Hematopoietic multipotent progenitor cell treated with erythropoietin and hydrocortisone succinate and interleukin-3 and kit ligand, for 4 days (in vitro differentiated cells): ENCODE measurements around the gene TRPM2.
"Not testable (repeated sequence)": the region's sequence is repeated elsewhere in the genome, so short reads cannot be mapped to it uniquely, and the experiment has no call there.

Source experiments
- DNase-seq: peaks from one replicate; pipeline ENCODE4 v3.0.0-alpha.2; 2015

The TRPM2 gene

DNA sequence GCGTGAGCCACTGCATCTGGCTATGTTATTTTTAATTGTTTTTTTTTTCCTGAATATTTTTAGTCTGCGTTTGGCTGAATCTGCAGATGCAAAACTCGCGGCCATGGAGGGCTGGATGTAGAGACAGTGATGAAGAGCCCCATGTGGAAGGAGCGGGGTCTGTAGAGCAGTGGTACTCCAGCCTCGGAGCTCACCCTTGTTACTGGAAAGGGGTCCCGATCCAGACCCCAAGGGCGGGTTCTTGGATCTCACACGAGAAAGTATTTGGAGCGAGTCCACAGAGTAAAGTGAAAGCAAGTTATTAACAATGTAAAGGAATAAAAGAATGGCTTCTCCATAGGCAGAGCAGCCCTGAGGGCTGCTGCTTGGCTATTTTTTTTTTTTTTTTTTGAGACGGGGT, 2.7 kb downstream of the TRPM2 start:
- DNase-seq: no peak

- no peak for DNase-seq
These were observed 3.2 kb downstream of the TRPM2 start for GRCh38 chr21:44356636-44357035.

DNA sequence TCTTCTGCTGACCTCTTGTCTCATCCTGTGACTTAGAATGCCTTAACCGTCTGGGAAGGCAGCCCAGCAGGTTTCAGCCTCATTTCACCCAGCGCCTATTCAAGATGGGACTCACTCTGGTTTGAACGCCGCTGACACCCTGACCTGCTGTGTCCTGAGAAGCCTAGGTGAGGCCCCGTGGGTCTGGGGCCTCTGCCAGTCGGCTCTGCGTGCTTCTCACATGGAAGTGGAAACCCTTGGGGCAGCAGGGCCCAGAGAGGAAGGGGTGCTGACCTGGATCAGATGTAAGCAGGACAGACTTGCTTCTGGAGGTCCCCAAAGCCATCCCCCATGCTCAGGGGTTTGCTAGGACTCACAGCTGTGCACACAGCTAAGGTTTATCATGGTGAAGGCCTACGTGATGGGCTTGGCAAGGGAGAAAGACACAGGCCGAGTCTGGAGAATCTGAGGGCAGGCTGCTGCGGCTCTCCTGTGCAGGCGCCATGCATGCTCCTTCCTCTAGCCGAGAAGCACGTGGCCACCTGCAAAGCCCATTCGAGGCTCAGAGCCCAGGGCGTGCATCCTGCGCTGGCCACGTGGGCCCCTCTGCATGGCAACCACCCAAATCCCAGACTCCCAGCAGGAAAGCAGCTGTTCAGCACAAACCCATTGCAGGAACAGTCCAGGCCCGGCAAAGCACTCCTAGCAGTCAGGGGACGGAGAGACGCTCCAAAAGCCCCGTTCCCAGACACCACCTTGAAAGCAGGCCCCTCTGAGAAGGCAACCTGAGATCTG, 3.8 kb downstream of the TRPM2 start:
- no peak for DNase-seq

GRCh38 chr21:44359396-44359795, 6.0 kb downstream of the TRPM2 start:
- no peak for DNase-seq

GRCh38 chr21:44360159-44360558, 6.7 kb downstream of the TRPM2 start:
- peak; percentile 81 for DNase-seq

DNA sequence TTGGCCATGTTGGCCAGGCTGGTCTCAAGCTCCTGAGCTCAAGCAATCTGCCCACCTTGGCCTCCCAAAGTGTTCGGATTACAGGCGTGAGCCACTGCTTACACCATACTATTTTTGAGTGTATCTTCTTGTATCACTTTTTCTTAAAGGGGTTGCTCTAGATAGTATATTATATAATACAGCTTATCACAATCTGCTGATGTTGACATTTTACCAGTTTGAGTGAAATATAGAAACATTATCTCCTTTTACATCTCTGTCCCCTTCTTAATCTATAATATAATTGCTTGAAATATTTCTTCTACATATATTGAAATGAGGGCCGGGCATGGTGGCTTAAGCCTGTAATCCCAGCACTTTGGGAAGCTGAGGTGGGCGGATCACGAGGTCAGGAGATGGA, 8.5 kb downstream of the TRPM2 start:
- not testable (repeated sequence) for DNase-seq

DNA sequence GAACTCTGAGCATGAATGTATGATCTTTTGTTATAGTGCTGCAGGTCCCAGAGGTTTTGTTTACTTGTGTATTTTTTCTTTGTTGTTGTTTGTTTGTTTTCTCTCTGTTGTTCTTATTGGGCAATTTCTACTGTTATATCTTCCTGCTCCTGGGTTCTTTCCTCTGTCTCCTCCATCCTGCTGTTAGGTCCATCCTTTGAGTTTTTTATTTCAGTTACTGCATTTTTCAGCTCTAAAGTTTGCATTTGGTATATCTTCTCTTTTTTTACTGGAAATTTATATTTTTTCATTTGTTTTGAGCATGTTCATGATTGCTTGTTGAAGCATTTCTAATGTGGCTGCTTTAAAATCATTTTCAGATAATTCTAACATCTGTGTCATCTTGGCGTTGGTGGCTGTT, 9.9 kb downstream of the TRPM2 start:
- no peak for DNase-seq

DNA sequence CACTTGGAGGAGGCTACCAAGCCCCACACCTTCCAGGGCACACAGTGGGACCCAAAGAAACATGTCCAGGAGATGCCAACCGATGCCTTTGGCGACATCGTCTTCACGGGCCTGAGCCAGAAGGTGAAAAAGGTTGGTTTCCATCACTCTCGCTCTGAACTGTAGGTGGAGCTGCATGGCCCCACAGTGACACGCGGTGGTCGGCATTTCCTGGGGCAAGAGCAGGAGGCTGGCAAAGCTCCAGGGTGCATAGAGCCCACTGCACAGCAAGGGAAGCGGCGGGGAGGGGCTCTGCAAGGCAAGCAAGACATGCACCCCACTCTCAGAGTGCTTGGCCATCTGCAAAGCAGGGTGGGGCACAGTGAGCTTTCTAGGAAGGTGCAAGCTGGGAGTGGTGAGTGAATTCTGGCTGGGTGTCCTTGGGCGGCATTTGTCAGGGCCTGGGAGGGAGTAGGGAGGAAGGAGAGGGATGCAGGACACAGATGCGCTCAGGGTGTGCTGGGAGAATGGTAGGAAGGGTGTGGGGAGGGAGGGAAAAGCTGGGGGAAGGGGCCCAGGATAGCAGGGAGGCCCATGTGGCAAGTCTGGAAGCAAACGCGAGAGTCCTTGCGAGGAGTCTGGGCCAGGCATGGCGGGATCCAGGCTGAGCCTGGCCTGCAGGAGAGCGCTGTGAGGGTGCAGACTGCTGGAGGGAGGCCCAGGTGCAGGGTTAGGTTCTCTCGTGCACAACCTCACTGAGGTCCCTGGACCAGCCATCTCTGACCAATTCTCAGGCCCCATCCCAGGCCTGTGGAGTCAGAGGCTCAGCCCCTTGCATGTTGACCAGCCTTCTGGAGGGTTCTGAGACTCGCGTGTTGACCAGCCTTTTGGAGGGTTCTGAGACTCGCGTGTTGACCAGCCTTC, 11.0 kb downstream of the TRPM2 start:
- no peak for DNase-seq

- DNase-seq: no peak
These were observed 12.0 kb downstream of the TRPM2 start for GRCh38 chr21:44365251-44365966.

DNA sequence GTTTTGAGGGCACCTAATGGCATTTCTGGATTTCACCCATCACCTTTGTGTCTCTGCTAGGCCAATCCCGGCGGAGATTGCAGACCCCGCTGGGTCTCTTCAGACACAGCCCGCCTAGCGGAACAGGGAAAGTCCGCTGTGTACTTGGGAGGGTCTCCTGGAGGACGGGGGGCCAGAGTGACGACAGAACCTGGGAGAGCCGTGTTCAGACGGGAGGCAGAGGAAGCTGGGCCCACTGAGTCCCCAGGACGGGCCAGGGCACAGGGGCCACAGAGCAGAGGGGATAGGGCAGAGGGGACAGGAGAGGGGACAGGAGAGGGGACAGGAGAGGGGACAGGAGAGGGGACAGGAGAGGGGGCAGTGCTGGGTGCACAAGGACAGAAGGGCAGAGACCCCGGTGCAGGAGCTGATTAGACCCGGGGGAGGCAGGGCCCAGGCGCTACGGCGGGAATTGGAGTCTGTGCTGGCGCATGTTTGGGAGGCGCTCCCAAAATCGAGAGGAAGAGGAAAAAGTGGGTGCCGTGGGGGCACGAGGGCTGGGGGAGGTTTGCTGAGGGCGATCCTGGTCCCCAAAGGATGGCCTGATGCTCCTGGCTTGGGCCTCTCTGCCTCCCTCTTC, 12.7 kb downstream of the TRPM2 start:
- no peak for DNase-seq

DNA sequence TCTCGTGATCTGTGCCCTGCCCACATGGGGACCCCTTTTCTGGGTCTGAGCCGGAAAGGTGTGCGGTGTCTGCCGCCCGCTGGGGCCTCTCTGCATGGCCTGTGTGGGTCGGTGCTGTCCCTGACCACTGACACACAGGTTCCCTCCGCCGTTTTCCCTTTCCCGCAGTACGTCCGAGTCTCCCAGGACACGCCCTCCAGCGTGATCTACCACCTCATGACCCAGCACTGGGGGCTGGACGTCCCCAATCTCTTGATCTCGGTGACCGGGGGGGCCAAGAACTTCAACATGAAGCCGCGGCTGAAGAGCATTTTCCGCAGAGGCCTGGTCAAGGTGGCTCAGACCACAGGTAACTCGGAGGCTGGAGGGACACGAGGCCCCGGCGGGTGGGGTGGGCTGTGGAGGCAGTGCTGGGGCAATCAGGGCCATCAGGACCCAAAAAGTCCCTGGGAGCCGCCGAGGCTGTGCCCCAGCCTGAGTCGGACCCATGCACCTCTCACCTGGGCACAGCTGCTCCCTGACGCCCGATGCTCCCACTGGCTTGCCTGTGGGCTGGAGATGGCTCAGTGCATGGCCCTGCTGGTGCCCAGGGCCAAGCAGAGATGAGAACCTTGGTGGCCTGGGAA, 13.3 kb downstream of the TRPM2 start:
- DNase-seq: no peak

DNA sequence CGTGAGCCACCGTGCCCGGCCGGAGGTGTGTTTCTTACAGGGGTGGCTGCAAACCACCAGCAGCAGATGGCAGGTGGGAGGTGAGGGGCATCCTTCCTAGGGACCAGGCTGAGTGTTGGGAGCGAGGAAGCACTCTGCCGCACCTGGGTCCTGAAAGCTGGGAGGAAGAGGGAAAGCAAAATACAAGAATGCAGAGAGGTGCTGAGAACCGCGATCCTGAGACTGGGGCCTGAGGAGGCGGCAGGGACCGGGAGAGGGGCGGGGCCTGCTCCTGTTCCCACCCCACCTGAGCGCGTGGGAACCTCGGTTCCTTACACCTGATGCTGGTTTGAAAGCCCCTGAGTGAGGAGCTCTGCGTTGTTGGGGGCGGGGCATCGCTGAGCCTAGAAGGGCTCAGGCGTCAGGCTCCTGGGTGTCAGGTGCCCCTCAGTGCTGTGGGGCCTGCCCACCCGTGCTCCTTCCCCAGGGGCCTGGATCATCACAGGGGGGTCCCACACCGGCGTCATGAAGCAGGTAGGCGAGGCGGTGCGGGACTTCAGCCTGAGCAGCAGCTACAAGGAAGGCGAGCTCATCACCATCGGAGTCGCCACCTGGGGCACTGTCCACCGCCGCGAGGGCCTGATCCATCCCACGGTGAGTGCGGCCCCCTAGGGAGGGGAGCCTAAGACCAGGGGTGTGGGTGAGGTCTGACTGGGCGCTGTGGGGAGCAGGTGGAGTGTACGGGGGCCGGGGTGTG, 15.5 kb downstream of the TRPM2 start:
- no peak for DNase-seq

DNA sequence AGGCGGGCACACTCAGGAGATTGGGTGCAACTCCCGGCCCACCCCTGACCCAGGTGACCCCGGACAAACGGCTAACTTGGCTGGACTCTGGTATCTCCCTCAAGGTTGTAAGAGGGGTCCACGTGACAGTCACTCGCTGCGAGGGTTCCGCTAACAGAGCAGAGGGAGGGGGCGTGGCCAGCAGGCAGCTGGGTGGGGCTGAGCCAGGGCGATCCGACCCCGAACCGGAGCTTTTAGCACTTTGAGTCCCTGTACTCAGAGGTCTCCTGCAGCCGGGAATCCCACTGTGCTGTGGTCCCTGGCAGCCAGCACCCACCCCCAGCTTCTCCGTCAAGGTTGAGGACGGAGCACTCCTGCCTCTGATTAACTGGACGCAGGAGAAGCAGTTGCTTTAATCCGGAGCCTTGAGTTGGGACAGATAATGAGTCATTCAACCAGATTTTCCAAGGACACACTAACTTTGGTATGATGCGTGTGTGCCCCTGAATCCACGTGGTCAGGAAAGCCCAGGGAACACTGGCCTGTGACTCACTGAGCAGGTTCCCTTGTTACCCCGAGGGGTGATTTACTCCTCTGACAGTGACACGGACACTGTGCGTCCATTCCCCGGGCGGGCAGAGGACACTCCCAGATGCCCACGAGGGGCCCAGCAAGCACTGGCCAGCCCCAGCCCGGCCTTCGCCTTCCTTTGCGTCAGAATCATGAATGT, 16.8 kb downstream of the TRPM2 start:
- DNase-seq: peak; percentile 51

- DNase-seq: no peak
These were observed 17.5 kb downstream of the TRPM2 start for GRCh38 chr21:44370786-44371410.

DNA sequence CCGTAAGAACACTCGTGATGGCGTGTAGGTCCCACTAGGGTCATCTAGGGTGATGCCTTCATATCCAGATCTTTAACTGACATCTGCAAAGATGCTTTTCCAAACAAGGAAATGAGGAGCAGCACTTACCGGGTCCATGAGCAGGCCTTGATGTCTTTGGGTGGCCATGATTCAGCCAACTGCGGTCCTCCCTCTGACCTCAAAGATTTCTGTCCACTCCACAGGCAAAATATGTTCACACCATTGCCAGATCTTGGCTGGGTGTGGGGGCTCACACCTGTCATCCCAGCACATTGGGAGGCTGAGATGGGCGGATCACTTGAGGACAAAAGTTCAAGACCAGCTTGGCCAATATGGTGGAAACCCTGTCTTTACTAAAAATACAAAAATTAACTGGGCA, 18.2 kb downstream of the TRPM2 start:
- DNase-seq: no peak

- no peak for DNase-seq
These were observed 19.2 kb downstream of the TRPM2 start for GRCh38 chr21:44372616-44373015.

GRCh38 chr21:44374601-44375280, 21.3 kb downstream of the TRPM2 start:
- DNase-seq: no peak

- peak; percentile 87 for DNase-seq
These were observed 21.8 kb downstream of the TRPM2 start for GRCh38 chr21:44375281-44375651.

- DNase-seq: no peak
These were observed 22.4 kb downstream of the TRPM2 start for GRCh38 chr21:44375761-44376241.

DNA sequence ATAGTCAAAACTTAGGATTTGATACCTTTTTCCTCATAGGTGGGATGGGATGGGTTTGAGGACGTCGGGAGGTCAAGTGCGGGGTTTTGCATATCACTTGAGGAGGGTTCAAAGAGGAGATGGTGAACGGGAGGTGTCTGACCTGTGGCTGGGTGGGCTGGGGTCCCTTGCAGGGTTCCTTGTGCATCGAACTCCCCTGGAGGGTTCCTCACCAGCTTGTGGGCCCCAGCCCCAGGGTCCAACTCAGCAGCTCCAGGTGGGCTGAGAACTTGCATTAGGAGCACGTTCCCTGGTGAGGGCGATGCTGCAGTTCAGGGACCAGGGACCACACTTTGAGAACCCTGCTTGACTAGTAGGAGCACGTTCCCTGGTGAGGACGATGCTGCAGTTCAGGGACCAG, 23.2 kb downstream of the TRPM2 start:
- no peak for DNase-seq
